RKO (cell line): ENCODE data around the gene PLAGL1.
A peak's percentile ranks its signal among the peaks of the same experiment; 100 is the strongest.

Experiments
- DNase-seq: peaks from one replicate; pipeline ENCODE4 v3.0.0-alpha.2; 2016; ENCODE audit warnings: low spot score

PLAGL1 gene

DNA sequence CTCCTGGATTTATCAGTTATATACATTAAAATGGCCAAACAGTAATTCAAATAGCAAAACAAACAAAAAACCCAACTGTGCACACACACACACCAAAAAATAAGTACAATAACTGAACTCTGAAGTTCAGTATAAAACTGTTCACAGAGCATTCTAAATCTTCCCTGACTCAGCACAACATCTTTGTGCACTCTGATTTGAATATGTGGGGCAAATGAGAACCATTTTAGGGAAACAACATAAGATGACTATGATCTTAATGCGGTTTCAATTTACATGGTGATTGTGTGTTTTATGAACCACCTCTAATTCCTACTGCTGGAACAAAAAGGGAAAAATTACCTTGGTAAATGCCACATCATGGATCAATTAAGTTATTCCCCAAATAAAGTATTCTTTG lies 41.7 kb downstream of the PLAGL1 start:
- no peak for DNase-seq

GRCh38 chr6:143965503-143966171 lies 42.4 kb downstream of the PLAGL1 start:
- no peak for DNase-seq

DNA sequence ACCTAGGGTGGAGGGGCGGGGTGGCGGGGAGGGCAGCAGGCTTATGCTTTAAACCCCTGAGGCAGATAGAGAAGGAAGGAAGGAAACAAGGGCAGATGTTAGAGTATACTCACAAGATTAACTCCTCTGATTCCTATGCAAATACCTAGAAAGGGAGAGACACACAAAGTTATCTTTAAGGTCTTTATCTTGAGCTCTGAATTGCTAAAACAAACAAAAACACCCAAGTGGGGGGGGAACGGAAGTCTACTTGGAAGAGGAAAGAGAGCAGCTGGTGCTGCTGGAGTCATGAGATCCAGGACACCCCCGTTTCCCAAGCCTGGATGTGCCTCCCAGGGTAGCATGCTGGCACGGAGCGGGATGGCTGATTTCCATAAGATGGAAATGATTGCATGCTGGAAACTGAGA lies 43.4 kb downstream of the PLAGL1 start:
- DNase-seq, result no peak

DNA sequence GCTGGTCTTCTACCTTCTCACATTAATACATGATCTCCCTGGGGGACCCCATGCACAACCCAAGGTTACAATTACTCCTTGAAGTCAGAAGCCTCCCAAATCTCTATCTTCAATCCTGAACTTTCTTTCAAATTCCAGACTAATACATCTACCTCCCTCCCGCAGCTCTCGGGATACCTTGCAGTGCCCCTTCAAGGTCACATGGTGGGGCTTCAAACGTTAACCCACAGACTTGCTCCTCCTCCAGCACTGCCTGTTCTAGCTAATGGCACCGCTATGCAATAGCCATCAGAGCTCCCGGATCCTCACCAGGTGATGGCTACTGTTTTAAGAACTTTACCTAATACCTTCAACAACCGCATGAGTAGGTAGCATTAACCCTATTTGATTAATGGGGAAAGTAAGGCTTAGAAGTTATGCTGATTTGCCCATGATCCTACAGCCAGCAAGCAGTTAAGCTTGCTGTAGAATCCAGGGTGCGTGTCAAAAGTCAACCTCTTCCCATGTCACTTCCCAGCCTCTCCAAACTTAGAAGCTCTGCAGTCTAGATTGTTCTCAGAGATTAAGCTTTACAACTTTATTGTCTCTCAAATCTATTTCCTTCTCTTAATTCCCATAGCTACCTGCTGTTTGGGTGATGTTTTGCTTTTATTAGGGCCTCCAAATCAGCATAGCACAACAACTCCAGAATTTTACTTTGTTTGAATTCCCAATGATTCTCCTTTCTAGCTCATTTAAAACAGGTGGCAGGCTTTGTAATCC lies 44.7 kb downstream of the PLAGL1 start:
- DNase-seq, result no peak

DNA sequence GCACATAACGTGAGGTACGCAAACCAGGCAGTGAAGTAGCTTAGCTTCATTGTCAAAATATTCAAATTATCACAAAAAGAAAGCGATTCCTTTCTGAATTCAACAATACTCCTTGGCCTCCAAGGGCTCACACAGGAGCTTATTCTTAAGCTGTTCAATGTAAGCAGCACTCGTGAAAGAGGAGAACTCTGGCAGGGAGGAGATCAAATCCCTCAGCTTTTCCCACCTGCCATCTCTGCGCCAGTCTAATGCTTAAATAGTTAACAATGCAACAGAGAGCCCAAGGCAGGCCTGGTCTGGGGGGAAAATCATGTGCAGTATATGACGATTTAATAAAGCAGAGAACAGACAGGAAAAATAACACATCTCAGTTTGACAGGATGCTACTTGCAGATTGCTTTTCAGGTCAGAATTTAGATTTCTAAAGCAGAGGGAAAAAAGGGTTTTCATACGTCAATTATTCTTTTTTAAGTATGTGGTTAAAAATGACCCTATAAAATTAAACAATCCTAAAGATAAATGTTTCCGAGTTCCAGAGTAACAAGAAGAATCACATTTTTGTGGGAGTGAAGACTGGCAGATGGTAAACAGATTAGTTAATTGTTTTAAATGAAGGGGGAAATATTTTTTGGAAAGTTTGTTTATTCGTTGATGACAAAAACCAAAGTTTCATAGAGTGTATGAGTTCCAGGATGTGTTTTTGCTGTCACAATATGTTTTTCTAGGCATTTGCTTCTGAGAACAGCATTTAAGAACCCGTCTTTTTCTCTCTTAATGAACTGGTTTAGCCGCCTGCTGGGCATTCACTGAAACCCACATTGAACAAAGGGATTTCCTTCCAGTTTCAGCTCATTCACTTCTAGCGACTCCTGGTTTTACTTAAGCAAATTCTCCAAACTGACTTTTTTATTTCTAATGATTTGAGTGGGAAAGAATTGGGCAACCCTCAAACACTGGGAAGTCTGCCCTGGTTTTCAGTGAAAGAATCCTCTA lies 45.9 kb downstream of the PLAGL1 start:
- DNase-seq, result no peak

DNA sequence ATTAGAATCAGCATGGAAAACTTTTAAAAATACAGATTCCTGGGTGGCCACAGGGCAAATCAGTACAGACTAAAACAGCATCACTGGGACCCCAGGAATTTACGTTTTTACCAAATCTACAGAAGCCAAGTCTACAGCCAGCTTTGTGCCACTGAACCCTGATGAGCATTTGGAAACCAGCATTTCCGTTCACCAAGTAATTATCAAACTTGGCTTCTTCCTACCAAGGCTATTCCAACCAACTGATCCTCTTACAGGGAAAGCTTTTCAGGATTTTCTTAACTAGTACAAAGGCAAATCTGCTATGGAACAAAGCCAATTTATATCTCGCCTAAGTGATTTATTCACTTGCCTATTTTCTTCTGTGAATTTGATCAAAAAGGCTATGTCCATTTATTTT lies 47.0 kb downstream of the PLAGL1 start:
- no peak for DNase-seq

- no peak for DNase-seq
These were observed 48.1 kb downstream of the PLAGL1 start for GRCh38 chr6:143959927-143960326.

- no peak for DNase-seq
These were observed 49.1 kb downstream of the PLAGL1 start for GRCh38 chr6:143958839-143959399.

GRCh38 chr6:143957679-143958274 lies 50.3 kb downstream of the PLAGL1 start:
- no peak for DNase-seq

GRCh38 chr6:143955971-143956370 lies 52.1 kb downstream of the PLAGL1 start:
- peak; percentile 13 for DNase-seq

DNA sequence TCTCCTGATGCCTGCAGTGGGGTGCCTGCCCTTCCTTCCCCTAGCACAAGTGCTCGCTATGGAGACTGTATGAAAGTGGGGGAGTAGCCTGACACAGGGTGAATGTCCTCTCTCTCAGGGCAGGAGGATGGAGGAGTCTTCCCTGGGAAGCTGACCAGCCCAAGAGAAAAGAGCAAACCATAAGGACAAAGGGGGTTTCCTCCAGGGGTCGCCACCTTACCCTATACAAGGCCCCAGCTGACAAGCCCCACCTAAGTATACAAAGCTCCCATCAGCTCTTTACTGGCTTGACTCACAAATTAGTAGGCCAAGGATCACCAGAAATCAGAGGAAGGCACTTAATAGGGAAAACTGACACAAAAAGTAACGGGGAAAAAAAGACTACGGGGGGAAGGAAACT lies 54.1 kb downstream of the PLAGL1 start:
- no peak for DNase-seq

DNA sequence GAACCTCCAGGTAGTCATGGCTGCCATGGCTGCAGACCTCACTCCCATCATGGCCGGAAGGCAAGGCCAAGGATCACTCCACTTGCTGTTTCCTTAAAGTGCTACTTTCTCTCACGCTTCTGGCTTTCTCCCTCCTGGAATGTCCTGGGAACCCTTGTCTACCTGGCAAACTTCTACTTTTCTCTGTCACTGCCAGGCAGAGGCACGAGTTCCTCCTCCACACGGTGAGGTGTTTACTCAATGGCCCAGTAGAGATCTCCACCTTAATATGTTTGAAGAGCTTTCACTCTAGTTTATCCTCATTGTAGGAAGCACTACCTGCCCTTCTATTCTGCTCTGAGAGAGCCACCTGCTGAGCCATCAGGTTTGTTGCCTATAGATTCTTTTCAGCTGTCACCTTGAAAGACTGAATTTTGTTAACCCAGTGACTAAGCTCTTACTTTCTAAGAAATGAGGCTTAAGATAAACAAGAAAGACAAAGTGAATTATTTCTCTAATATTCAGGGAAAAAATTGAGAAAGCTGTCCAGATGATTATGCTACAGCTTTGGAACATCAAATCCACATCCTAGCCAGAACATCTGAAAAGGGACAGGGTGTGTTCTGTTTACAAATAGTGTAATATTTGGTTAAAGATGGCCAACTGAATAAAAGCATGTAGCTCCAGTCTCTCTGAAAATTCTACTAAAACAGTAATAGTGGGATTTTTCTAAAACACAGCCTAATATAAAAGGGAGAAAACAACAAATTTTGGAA lies 54.9 kb downstream of the PLAGL1 start:
- DNase-seq, result no peak

GRCh38 chr6:143952060-143952778 lies 55.8 kb downstream of the PLAGL1 start:
- no peak for DNase-seq

DNA sequence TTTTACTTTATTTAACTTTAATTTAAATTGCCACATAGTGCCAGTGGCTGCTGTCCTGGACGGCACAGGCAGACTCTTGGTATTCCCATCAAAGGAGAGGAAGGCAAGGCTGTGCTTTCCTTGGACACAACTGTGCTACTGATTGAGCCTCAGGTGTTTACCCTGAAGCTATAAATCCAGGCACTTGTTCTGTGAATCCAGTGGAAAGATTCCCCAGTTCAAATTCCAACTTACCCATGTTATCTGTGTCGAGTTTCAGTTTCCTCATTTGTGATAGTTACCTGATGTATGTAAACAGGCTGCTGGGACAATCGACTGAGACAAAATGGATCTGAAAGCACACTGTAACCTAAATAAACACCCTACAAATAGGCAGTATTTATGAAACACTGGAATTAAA lies 57.2 kb downstream of the PLAGL1 start:
- DNase-seq, result no peak

GRCh38 chr6:143949962-143950361 lies 58.1 kb downstream of the PLAGL1 start:
- no peak for DNase-seq

- no peak for DNase-seq
These were observed 58.5 kb downstream of the PLAGL1 start for GRCh38 chr6:143949535-143949934.

GRCh38 chr6:143948208-143948607 lies 59.9 kb downstream of the PLAGL1 start:
- DNase-seq, result no peak

DNA sequence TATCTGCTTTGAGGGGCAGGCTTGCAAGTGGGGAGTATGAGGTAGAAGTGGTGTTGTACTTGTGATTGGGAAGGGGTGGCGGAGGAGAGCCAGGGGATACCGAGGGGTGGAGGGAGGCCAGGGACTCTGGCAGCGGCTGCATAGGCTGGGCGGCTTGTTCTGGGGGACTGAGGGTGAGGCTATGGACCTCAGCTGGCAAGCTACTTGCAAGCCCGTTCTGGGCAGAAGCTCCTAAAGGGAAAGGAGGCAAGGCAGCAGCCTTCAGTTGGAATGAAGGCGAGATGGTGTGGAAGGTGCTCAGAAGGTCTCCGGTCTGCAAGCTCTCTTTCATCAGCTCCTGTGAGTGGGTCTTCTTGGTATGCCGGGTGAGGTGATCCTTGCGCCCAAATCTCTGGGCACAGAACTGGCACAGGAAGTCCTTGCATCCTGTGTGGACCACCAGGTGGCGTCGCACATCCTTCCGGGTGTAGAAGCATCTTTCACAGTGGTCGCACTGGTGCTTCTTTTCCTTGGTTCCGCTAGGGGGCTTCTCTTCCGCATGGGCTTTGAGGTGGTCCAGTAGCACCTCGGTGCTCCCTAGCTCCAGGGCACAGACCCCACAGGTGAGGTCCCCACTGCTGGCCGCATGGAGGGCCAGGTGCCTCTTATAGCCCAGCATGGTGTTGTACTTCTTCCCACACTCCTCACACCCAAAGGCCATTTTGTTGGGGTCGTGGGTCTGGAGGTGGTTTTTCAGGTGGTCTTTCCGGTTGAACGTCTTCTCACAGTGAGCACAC lies 66.0 kb downstream of the PLAGL1 start:
- peak; percentile 61 for DNase-seq

DNA sequence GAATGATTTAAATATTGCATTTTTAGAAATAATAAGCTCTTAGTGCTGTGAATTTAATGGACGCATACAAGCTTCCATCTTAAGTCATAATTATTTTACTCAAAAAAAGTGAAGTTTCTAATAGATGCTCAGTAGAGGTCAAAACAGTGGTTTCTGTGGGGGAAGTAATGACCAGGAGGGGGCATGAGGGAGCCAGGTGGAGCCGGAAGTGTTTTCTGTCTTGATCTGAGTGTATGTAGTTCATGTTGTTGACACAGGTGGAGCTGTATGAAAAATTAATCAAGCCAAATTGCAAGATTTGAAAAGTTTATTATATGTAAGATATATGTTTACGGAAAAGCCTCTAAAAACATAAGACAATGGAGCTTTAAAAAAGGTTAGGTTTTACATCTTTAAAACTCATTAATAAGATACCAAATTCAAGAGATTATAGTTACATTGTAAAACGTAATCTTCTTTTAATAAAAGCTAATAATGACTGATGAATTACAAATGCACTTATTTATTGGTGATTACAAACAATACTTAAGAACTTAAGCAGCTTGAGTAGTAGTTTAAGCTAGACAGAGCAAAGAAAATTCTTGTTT lies 68.0 kb downstream of the PLAGL1 start:
- DNase-seq, result peak; percentile 78
